ENCODE measurements around the gene CCT8.

The CCT8 gene

DNA sequence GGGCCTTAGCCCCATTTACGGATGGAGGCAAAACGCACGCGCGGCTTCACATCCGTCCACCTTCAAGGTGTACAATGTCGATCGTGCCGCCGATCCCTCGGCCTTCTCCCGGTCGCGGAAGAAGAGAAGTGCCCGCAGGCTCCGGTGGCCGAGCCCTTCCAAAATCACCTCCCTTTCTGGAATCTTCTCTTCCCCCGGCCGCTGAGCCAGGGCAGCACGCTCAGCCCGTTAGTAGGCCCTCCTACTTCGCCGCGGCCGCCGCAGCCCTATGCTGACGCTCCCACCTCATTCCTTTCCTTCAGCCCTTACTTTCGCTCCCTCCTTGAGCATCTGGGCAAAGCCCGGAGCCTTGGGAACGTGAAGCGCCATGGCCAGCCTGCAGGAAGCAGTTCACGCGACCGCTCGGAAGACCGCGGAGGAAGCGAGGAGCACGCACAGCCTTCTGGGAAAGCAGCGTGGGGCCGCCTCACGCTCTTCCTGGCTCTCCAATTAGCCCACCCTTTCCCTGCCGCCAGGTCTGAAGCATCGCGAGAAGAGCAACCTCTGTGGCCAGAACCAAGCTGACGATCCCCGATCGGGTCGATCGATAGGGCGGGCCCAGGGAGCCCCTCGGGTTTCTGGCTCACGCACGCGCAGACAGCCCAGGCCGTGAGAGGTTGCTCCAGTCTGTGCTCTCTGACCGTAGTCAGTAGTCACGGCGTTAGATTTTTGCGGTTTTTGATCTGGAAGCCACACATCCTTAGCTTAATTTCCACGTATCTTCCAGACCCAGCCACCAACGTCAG, at the start of gene CCT8:
Gene CCT8 (minus strand): TSS at position 427 of the 785 bp plus-strand sequence. CDS start 58 bp downstream, at position 369.
- DNase-seq: peak; percentile 97 to 100

DNA sequence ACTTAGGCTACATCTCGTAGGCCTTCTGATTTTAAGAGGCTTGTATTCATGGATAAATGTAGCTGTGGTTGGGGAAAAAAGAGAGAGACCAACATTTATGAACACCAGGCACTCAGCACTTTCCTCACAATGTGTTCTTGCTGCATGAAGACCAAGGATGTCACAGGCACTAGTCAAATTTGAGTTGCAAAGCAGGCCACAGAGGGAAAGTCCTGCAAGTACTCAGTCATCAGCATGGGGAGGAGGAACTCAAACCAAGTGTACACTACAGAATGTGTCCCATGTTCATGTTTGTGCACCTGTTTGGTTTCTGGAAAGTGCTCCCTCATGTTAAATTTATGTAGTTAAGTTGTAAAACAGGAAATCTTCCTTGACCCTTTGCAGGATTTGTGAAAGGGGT, 48.3 kb upstream of the CCT8 start:
- no peak for DNase-seq

- DNase-seq: no peak
Observed at GRCh38 chr21:29117372-29117955, 44.0 kb upstream of the CCT8 start.

GRCh38 chr21:29115899-29116298, 42.5 kb upstream of the CCT8 start:
- no peak for DNase-seq

GRCh38 chr21:29114765-29115500, 41.5 kb upstream of the CCT8 start:
- no peak for DNase-seq

DNA sequence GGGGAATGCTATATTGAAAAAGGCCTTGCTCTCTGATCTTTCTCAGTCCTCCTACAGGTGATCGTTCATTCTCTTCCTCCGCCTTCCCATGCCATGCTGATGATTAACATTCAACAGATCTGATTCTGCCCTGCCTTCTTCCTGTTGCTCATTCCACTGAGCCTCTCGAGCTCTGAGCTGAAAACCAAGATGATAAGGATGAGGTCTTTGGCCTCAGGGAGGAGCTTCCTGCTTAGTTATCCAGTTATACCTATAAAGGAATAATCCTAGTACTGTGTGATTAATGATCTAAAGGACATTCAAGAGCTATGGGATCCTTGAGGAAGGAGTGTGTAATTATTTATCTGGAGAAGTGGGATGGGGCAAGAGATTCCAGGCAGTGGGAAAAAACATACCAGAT, 31.8 kb upstream of the CCT8 start:
- DNase-seq: no peak

GRCh38 chr21:29104239-29104708, 30.8 kb upstream of the CCT8 start:
- DNase-seq: no peak

GRCh38 chr21:29102791-29103257, 29.4 kb upstream of the CCT8 start:
- DNase-seq: no peak

DNA sequence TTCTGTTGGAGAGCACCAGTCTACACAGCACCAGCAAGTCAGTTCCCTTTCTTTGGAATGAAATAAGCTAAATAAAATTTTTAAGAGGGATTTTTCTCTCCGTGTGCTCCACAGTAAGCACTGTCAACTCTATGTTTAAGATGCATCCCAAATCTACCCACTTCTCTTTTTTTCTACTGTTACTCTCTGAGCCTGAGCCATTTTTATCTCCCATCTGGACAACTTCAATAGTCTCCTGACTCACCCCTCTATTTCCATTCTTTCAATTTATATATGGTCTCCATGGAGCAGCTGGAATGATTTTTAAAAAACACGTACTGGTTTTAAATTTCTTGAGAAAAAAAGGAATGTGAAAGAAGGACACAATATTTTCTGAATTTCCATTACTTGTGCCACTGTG, 24.7 kb upstream of the CCT8 start:
- DNase-seq: no peak

DNA sequence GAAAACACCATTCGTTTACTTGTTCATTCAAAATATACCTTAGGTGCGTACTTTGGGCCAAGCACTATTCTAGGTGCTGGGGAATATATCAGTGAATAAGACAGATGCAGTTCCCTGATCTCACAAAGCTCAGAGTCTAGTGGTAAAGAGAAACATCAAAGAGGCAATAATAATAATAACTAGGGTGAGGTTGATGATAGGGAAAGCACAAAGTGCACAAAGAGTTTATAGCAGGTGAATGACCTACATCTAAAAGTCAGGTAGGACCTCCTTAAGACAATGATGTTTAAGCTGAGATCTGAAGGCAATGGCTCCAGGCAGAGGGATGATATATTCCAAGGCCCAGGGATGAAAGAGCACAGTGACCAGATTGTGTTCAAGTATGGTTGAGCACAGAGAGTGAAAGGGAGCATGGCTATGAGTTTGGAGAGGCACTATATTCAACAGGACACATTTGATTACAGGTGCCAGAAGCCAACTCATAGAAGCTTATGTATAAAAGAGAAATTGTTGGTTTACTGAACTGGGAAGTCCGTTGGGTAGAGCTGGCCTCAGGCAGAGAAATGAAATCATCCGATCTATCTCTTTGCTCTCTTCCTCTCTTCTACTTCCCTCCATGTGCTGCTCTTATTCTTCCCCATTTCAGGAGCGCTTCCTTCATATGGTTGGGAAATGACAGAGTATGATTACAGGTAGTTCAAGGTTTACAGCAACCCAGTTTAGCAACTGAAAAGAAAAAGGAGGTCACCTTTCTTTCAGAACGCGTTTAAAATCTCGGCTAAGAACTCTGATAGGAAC, 23.0 kb upstream of the CCT8 start:
- DNase-seq: no peak

DNA sequence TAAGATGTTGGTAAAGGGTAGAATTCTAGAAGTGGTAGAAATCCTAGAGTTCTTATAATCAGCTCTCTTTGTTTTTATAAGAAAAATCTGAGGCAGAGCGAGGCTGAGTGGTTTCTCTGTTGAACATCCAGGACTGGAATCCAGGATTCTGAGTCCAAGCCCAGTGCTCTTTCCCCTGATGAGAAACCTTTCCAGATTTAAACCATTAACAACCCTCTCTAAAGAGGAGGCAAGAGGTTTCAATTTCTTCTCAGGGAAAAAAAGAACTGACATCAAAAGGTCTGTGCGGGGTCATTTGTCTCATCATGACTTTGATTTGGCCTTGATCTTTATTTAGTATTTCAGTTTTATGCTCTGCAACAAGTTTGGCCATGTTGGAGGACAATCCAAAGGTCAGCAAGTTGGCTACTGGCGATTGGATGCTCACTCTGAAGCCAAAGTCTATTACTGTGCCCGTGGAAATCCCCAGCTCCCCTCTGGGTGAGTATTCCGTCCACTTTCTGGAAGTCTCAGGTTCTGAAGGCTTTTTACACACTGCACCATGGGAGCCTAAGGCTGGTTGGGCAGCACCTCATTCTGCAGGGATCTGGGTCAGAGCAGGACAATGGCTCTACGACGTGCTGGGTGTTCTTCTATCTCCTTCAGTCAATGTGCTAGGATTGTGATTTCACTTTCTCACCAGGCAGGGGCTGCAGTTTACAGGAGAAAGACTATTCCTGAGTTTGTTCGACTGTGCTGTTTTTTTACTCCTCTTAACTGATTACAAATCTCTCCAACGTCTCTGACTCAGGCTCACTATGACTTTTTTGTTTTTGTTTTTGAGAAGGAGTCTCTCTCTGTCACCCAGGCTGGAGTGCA, 18.9 kb upstream of the CCT8 start:
- DNase-seq: no peak

GRCh38 chr21:29091033-29091432, 17.6 kb upstream of the CCT8 start:
- no peak for DNase-seq

- DNase-seq: no peak
Observed at GRCh38 chr21:29085106-29085752, 11.8 kb upstream of the CCT8 start.

- no peak for DNase-seq
Observed at GRCh38 chr21:29084372-29084771, 10.9 kb upstream of the CCT8 start.

DNA sequence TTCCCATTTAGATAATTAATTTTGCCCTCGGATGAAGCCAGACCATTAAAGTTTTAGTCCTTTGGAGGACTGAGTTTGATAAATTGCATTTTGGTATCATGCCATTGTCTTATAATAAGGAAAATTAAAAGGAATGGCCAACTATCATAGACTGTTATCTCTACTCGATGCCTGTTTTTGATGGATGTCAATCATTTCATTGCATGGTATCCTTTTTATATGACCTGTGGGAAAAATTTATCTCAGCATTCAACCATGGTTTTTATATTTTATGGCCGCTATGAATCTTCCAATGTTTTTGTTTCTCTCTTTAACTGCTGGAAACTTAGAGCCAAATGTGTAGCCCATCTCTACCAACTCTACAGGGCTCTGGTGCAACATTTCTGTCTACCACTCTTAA, 9.9 kb upstream of the CCT8 start:
- DNase-seq: no peak

DNA sequence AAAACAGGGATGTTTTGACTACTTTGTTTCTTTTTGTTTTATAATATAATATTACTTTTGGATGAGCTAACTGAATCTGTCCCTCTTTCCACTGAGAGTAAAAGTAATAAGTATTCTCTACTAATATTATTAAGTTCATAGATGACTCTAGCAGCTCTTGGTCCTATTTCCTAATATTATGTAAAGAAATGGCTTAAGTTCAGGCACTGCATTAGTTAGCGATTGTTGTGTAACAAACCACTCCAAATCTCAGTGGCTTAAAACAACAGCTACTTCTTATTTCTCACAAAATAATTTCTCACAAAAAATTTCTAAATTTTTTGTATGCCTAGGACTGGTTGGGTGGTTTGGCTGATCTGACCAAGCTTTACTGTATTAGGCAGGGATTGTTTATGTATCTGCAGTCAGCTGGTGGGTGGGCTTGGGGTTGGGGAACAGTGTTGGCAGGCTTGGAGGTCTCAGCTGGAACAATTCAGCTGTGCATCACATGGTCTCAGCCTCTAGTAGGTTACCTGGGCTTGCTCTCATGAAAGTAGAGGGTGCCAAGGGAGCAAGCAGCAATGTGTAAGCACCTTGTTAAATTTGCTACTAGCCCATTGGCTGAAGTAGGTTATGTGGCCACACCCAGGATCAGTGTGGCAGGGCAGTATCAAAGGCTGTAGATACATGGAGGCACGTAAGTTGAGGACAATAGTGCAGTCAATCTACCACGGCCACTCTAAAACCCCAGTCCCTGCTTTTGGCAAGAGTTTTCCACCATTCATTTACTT, 8.8 kb upstream of the CCT8 start:
- DNase-seq: no peak

GRCh38 chr21:29080454-29080941, 7.0 kb upstream of the CCT8 start:
- no peak for DNase-seq

DNA sequence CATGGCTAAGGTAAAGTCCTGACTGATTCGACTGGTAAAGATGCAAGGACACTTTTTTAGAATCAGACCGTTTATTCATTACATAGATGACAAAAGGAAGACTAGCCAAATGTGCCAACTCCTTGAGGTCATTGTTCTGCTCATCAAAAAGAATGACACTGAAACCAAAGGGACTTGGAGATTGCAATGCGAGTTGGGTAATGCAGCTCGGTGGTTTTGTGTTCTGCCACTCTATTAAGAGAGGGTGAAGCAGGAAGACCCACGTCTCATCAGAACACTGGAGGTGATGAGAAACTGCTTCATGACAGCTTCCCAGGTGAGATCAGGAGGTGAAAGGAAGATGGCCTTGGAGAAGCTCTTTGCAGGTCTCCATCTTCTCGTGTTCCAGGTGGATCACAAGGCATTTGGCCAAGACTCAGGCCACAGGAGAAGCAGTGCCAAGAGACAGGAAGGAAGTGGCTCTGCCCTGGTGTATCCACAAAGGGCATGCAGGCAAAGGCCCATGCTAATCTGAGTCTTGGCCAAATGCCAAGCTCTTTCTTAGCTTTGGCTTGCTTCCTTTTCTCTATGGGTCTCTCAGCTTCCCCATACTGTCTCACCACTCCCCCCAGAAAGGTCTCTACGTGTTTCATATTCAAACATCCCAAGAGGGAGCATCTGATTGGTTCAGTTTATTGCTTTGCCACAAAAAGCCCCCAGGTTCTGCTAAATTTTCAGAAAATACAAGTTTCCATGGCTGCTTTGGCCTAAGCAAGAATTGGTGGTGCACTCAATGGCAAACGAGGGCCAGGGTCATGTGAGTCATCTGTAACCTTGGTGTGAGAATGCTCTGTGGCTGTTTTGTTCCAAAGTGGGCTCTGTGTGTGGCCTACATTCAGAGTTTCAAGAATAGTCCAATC, 5.7 kb upstream of the CCT8 start:
- DNase-seq: peak in 1 of 2 experiments; percentile 14

DNA sequence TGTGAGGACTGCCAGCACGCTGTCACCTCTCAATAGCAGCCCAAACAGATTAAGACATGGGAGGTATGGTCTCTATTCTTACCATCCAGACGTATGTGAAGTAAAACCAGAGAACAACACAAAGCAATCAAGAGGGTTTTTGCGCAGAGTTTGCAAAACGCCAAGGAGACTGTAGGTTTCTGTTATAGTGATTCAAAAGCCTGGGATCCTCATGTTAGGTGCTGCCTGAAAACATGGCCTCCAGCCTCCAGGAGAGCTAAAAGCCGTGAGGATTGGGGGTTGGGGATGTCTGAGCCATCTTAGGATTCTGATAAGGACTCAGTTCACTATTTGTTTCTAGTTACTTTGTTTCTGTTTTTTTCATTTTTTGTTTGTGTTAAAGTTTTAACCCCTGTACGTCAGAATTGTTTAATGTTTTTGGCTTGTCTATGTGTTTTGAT, 4.2 kb upstream of the CCT8 start:
- DNase-seq: no peak

Data from stimulated activated CD4-positive, alpha-beta T cell treated with anti-CD3 and anti-CD28 coated beads, Interleukin-4, amount 100 ng/mL, for 4 hours (primary cell).